Esophagus squamous epithelium (tissue), 4 donors: Measurements from ENCODE around the gene CAMTA1.

Experiments used
- CTCF ChIP-seq, 6 experiments: fragments of 450-650 bp in 4 of 6; fragments of 200-600 bp in 2 of 6; sonication (generic) in 2 of 6; IDR thresholded peaks; one replicate each; pipeline ENCODE4 v1.5.1; 2016 to 2019; ENCODE audit warnings: antibody characterized with exemption in 6 of 6, mild to moderate bottlenecking in 4 of 6, moderate library complexity in 4 of 6
- POLR2A ChIP-seq, 4 donors: fragments of 450-650 bp; IDR thresholded peaks; one replicate each; pipeline ENCODE4 v1.6.1; 2017; ENCODE audit warnings: antibody characterized with exemption in 4 of 4, mild to moderate bottlenecking in 4 of 4, moderate library complexity in 3 of 4

GRCh38 chr1:7717748-7718368, 932.6 kb downstream of the CAMTA1 start:
- TF ChIP-seq POLR2A (IDR thresholded peaks at IDR 0.05) (no peak), CTCF (IDR thresholded peaks at IDR 0.05) (no peak)
